Measurements from ENCODE around the gene STARD4.

GRCh38 chr5:111514087-111514486 lies 1.8 kb upstream of the STARD4 start:
- TF ChIP-seq, protein P1, sequence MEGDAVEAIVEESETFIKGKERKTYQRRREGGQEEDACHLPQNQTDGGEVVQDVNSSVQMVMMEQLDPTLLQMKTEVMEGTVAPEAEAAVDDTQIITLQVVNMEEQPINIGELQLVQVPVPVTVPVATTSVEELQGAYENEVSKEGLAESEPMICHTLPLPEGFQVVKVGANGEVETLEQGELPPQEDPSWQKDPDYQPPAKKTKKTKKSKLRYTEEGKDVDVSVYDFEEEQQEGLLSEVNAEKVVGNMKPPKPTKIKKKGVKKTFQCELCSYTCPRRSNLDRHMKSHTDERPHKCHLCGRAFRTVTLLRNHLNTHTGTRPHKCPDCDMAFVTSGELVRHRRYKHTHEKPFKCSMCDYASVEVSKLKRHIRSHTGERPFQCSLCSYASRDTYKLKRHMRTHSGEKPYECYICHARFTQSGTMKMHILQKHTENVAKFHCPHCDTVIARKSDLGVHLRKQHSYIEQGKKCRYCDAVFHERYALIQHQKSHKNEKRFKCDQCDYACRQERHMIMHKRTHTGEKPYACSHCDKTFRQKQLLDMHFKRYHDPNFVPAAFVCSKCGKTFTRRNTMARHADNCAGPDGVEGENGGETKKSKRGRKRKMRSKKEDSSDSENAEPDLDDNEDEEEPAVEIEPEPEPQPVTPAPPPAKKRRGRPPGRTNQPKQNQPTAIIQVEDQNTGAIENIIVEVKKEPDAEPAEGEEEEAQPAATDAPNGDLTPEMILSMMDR (conservative IDR thresholded peaks at IDR 0.05; ENCODE audit: low read length), result no peak
- no peak for TF ChIP-seq EZH2phosphoT487 (IDR thresholded peaks at IDR 0.05; ENCODE audit: borderline replicate concordance)
